ENCODE measurements around the gene DNPH1. TPM values are rescaled to one million over a fixed set of nuclear protein-coding genes. Genes with fewer than 3 reads are reported as not detected.
A peak's percentile ranks its signal among the peaks of the same experiment; 100 is the strongest.

The DNPH1 gene
- total and polyA plus RNA-seq, 2 experiments from 2014 or later, result 29.2 to 50.0 TPM

- Histone ChIP-seq H3K4me2 (no peak overlapping the region), H3K27me3 (ENCODE audit: insufficient read depth) (no peaks in the 10 kb centered on the region), H3K4me1 (ENCODE audit: insufficient read depth) (no peaks in the 10 kb centered on the region), H3K36me3 (ENCODE audit: insufficient read depth) (no peaks in the 10 kb centered on the region), H3K79me2 (replicated peaks; ENCODE audit: insufficient read depth) (no peaks in the 10 kb centered on the region), H3F3A (replicated peaks; ENCODE audit: low read depth) (no peaks in the 10 kb centered on the region), H3K27ac (ENCODE audit: low read depth) (no peak overlapping the region), H2AFZ (no peak overlapping the region), H3K9me2 (ENCODE audit: insufficient read depth) (no peaks in the 10 kb centered on the region), H3K4me3 (no peak overlapping the region), H4K20me1 (replicated peaks; ENCODE audit: insufficient read depth) (no peaks in the 10 kb centered on the region)
- no peaks in the 10 kb centered on the region; the same call in 1 of the 3 replicates for H3K36me3 Mint-ChIP-seq (ENCODE audit: low read depth)
- DNase-seq (ENCODE audit: low spot score), result no peak
- peak; percentile 49; the same call in 2 of the 3 replicates for ATAC-seq
- peaks cover 3% of the 10 kb centered on the region; the same call in 1 of the 3 replicates for H3K4me1 Mint-ChIP-seq
- H3K4me3 Mint-ChIP-seq, result no peak overlapping the region
- H3K27me3 Mint-ChIP-seq (ENCODE audit: insufficient read depth, low read depth, poor library complexity), result peaks cover 13% of the 10 kb centered on the region
- TF ChIP-seq EZH2 (IDR thresholded peaks at IDR 0.05; ENCODE audit: low read depth, unreplicated experiment) (no peak), CREB1 (CRISPR knock-in tag; IDR thresholded peaks at IDR 0.05; ENCODE audit: low read depth) (no peak), POLR2AphosphoS5 (IDR thresholded peaks at IDR 0.05; ENCODE audit: low read depth) (no peak), REST (IDR thresholded peaks at IDR 0.05; ENCODE audit: unreplicated experiment) (no peak), JUNB (IDR thresholded peaks at IDR 0.05; ENCODE audit: unreplicated experiment) (no peak), ZNF114 (CRISPR knock-in tag; IDR thresholded peaks at IDR 0.05) (no peak), ZNF331 (CRISPR knock-in tag; IDR thresholded peaks at IDR 0.05; ENCODE audit: low read depth) (no peak), ETS1 (IDR thresholded peaks at IDR 0.05) (no peak), NANOG (IDR thresholded peaks at IDR 0.05; ENCODE audit: borderline replicate concordance) (no peak), EZH2phosphoT487 (IDR thresholded peaks at IDR 0.05; ENCODE audit: unreplicated experiment) (no peak), STAT1 (IDR thresholded peaks at IDR 0.05; ENCODE audit: unreplicated experiment) (no peak)
- TF ChIP-seq, protein P1, sequence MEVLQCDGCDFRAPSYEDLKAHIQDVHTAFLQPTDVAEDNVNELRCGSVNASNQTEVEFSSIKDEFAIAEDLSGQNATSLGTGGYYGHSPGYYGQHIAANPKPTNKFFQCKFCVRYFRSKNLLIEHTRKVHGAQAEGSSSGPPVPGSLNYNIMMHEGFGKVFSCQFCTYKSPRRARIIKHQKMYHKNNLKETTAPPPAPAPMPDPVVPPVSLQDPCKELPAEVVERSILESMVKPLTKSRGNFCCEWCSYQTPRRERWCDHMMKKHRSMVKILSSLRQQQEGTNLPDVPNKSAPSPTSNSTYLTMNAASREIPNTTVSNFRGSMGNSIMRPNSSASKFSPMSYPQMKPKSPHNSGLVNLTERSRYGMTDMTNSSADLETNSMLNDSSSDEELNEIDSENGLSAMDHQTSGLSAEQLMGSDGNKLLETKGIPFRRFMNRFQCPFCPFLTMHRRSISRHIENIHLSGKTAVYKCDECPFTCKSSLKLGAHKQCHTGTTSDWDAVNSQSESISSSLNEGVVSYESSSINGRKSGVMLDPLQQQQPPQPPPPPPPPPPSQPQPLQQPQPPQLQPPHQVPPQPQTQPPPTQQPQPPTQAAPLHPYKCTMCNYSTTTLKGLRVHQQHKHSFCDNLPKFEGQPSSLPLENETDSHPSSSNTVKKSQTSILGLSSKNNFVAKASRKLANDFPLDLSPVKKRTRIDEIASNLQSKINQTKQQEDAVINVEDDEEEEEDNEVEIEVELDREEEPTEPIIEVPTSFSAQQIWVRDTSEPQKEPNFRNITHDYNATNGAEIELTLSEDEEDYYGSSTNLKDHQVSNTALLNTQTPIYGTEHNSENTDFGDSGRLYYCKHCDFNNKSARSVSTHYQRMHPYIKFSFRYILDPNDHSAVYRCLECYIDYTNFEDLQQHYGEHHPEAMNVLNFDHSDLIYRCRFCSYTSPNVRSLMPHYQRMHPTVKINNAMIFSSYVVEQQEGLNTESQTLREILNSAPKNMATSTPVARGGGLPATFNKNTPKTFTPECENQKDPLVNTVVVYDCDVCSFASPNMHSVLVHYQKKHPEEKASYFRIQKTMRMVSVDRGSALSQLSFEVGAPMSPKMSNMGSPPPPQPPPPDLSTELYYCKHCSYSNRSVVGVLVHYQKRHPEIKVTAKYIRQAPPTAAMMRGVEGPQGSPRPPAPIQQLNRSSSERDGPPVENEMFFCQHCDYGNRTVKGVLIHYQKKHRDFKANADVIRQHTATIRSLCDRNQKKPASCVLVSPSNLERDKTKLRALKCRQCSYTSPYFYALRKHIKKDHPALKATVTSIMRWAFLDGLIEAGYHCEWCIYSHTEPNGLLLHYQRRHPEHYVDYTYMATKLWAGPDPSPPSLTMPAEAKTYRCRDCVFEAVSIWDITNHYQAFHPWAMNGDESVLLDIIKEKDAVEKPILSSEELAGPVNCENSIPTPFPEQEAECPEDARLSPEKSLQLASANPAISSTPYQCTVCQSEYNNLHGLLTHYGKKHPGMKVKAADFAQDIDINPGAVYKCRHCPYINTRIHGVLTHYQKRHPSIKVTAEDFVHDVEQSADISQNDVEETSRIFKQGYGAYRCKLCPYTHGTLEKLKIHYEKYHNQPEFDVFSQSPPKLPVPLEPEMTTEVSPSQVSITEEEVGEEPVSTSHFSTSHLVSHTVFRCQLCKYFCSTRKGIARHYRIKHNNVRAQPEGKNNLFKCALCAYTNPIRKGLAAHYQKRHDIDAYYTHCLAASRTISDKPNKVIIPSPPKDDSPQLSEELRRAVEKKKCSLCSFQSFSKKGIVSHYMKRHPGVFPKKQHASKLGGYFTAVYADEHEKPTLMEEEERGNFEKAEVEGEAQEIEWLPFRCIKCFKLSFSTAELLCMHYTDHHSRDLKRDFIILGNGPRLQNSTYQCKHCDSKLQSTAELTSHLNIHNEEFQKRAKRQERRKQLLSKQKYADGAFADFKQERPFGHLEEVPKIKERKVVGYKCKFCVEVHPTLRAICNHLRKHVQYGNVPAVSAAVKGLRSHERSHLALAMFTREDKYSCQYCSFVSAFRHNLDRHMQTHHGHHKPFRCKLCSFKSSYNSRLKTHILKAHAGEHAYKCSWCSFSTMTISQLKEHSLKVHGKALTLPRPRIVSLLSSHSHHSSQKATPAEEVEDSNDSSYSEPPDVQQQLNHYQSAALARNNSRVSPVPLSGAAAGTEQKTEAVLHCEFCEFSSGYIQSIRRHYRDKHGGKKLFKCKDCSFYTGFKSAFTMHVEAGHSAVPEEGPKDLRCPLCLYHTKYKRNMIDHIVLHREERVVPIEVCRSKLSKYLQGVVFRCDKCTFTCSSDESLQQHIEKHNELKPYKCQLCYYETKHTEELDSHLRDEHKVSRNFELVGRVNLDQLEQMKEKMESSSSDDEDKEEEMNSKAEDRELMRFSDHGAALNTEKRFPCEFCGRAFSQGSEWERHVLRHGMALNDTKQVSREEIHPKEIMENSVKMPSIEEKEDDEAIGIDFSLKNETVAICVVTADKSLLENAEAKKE (CRISPR knock-in tag; IDR thresholded peaks at IDR 0.05), result no peak
- TF ChIP-seq, protein P2, sequence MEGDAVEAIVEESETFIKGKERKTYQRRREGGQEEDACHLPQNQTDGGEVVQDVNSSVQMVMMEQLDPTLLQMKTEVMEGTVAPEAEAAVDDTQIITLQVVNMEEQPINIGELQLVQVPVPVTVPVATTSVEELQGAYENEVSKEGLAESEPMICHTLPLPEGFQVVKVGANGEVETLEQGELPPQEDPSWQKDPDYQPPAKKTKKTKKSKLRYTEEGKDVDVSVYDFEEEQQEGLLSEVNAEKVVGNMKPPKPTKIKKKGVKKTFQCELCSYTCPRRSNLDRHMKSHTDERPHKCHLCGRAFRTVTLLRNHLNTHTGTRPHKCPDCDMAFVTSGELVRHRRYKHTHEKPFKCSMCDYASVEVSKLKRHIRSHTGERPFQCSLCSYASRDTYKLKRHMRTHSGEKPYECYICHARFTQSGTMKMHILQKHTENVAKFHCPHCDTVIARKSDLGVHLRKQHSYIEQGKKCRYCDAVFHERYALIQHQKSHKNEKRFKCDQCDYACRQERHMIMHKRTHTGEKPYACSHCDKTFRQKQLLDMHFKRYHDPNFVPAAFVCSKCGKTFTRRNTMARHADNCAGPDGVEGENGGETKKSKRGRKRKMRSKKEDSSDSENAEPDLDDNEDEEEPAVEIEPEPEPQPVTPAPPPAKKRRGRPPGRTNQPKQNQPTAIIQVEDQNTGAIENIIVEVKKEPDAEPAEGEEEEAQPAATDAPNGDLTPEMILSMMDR (conservative IDR thresholded peaks at IDR 0.05; ENCODE audit: low read depth in 2 of 2), result no peak
- no peaks in the 10 kb centered on the region for H3K9me3 Mint-ChIP-seq
- no peak overlapping the region for H3K27ac Mint-ChIP-seq
Observed at GRCh38 chr6:43196337-43196736, 32.9 kb downstream of the DNPH1 start.
